ENCODE results near the gene IGIP. TPM values are rescaled to one million over a fixed set of nuclear protein-coding genes. Genes with fewer than 3 reads are reported as not detected.

Gene IGIP
- total RNA-seq, 1 experiment from 2014 or later: 1.7 TPM

DNA sequence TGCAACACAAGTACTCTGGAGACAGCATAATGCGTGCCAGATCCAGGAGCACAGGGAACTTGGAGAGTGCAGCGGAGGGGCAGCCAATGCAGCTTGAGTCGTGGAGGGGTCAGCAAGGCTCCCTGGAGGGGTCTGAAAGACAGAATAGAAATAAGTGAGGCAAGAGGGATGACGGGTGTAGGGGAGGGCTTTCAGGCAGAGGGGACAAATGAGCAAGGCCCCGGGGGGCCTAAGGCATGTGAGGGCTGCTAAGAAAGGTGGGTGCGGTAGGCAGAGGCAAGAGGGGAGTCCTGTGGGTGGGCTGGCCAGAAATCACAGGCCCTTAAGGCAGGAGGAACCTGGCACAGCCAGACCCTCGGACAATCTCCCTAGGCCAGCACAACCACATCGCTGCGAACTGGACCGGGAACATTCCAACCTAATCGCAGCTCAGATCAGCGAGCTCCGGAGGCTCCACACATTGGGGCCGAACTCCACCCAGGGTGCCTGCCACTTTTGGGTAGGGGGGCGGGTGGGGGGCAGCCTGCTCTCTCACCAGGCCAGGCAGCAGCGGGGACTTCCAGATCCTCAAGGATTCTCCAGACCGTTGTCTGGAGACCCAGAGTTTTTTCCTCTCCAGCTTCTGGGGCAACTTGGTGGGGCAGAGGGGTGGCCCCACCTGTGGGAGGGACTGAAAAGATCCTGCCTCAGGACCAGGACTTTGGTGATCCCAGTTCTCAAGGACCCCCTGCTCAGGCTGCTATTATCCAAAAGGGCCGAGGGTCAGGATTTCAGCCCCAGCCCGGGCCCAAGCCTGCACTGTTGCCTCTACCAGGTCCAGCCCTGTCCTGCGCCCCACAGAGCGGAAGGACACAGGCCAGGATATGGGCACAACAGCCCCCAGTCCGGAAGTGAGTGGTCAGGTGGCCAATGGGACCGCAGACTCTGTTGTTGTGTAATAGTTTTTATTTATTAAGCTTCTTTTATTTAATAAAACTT, 26.6 kb downstream of the IGIP start:
- POLR2A ChIA-PET: interaction anchor here (1.4 kb wide), 1 partner anchor 15 kb away, joined by 3 read pairs; no protein-coding TSS in a partner anchor
- no peak overlapping the region; the same call in 1 of the 2 replicates for H3K27ac Mint-ChIP-seq

DNA sequence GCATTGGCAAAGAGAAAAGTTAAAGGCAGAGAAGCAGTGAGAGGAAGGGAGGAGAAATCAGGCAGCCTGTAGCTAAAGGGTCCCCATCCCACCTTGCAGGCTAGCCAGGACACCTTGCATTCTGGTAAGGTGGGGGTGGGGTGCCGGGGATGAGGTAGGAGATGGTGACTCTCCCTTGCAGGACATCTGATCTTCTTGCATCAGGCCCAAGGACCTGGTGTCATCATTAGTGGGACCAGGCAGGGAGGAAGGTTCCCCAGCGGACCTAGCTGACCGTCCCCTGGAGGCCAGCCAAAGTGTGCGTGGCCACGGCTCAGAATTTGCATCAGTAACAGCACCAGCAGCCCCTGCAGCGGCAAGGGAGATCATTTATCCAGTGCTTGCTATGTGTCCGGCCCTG, 27.5 kb downstream of the IGIP start:
- Mint-ChIP-seq H3K36me3 (no peaks in the 10 kb centered on the region), H3K9me3 (no peaks in the 10 kb centered on the region), H3K27ac (no peak overlapping the region), H3K4me3 (peak overlapping the region; percentile 5; the same call in 1 of the 2 replicates), H3K4me1 (peaks cover 38% of the 10 kb centered on the region), H3K27me3 (ENCODE audit: low read depth) (peaks cover 19% of the 10 kb centered on the region)
- ATAC-seq (no peak), DNase-seq (ENCODE audit: low spot score) (no peak)
- POLR2A ChIA-PET: interaction anchor here (1.4 kb wide), 1 partner anchor 16 kb away, joined by 3 read pairs; no protein-coding TSS in a partner anchor
- CTCF ChIA-PET: interaction anchor here (0.5 to 8.7 kb wide), 17 partner anchors 9 to 366 kb away, joined by 3 to 92 read pairs (median 3); partner anchors contain the start of gene HBEGF
- TF ChIP-seq KAT7 (CRISPR knock-in tag; IDR thresholded peaks at IDR 0.05; ENCODE audit: borderline replicate concordance) (no peak), JUN (CRISPR knock-in tag; IDR thresholded peaks at IDR 0.05) (no peak), RORB (CRISPR knock-in tag; IDR thresholded peaks at IDR 0.05) (no peak), ESRRA (CRISPR knock-in tag; IDR thresholded peaks at IDR 0.05; ENCODE audit: borderline replicate concordance) (no peak), GRHL2 (CRISPR knock-in tag; IDR thresholded peaks at IDR 0.05; ENCODE audit: insufficient replicate concordance, severe bottlenecking) (no peak), NR2C2 (CRISPR knock-in tag; IDR thresholded peaks at IDR 0.05) (no peak), NFYB (CRISPR knock-in tag; conservative IDR thresholded peaks at IDR 0.05; ENCODE audit: low read depth) (no peak), ZNF671 (CRISPR knock-in tag; IDR thresholded peaks at IDR 0.05) (no peak), MXD4 (CRISPR knock-in tag; IDR thresholded peaks at IDR 0.05; ENCODE audit: borderline replicate concordance) (no peak), ZNF416 (CRISPR knock-in tag; IDR thresholded peaks at IDR 0.05) (no peak)
- TF ChIP-seq, protein P1, sequence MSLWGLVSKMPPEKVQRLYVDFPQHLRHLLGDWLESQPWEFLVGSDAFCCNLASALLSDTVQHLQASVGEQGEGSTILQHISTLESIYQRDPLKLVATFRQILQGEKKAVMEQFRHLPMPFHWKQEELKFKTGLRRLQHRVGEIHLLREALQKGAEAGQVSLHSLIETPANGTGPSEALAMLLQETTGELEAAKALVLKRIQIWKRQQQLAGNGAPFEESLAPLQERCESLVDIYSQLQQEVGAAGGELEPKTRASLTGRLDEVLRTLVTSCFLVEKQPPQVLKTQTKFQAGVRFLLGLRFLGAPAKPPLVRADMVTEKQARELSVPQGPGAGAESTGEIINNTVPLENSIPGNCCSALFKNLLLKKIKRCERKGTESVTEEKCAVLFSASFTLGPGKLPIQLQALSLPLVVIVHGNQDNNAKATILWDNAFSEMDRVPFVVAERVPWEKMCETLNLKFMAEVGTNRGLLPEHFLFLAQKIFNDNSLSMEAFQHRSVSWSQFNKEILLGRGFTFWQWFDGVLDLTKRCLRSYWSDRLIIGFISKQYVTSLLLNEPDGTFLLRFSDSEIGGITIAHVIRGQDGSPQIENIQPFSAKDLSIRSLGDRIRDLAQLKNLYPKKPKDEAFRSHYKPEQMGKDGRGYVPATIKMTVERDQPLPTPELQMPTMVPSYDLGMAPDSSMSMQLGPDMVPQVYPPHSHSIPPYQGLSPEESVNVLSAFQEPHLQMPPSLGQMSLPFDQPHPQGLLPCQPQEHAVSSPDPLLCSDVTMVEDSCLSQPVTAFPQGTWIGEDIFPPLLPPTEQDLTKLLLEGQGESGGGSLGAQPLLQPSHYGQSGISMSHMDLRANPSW (CRISPR knock-in tag; conservative IDR thresholded peaks at IDR 0.05; ENCODE audit: low read depth): no peak

More for the DNA sequence above, 26.6 kb downstream of the IGIP start:
- Mint-ChIP-seq H3K4me1 (peaks cover 38% of the 10 kb centered on the region), H3K27me3 (ENCODE audit: low read depth) (peaks cover 29% of the 10 kb centered on the region), H3K4me3 (no peak overlapping the region), H3K36me3 (no peaks in the 10 kb centered on the region), H3K9me3 (no peaks in the 10 kb centered on the region)
- ATAC-seq (no peak), DNase-seq (ENCODE audit: low spot score) (no peak)
- no peak for TF ChIP-seq SOX15 (CRISPR knock-in tag; IDR thresholded peaks at IDR 0.05)
- no peak for TF ChIP-seq TEAD1 (CRISPR knock-in tag; IDR thresholded peaks at IDR 0.05)
- no peak for TF ChIP-seq ETV6 (CRISPR knock-in tag; IDR thresholded peaks at IDR 0.05)
- no peak for TF ChIP-seq RELA (CRISPR knock-in tag; IDR thresholded peaks at IDR 0.05; ENCODE audit: borderline replicate concordance)
- TF ChIP-seq NFE2L1 (CRISPR knock-in tag; IDR thresholded peaks at IDR 0.05): no peak
- TF ChIP-seq IRF2 (CRISPR knock-in tag; IDR thresholded peaks at IDR 0.05; ENCODE audit: borderline replicate concordance, low read depth): no peak
- no peak for TF ChIP-seq ZNF121 (CRISPR knock-in tag; IDR thresholded peaks at IDR 0.05)
- TF ChIP-seq KAT7 (CRISPR knock-in tag; IDR thresholded peaks at IDR 0.05; ENCODE audit: borderline replicate concordance): no peak
- no peak for TF ChIP-seq CREB1 (CRISPR knock-in tag; IDR thresholded peaks at IDR 0.05)
- no peak for TF ChIP-seq ZNF423 (CRISPR knock-in tag; IDR thresholded peaks at IDR 0.05)
- TF ChIP-seq GTF2I (CRISPR knock-in tag; conservative IDR thresholded peaks at IDR 0.05): no peak
- TF ChIP-seq TCF7 (CRISPR knock-in tag; IDR thresholded peaks at IDR 0.05; ENCODE audit: low read depth): no peak
- no peak for TF ChIP-seq NR3C1 (CRISPR knock-in tag; conservative IDR thresholded peaks at IDR 0.05; ENCODE audit: low read depth)
- TF ChIP-seq, protein P2, sequence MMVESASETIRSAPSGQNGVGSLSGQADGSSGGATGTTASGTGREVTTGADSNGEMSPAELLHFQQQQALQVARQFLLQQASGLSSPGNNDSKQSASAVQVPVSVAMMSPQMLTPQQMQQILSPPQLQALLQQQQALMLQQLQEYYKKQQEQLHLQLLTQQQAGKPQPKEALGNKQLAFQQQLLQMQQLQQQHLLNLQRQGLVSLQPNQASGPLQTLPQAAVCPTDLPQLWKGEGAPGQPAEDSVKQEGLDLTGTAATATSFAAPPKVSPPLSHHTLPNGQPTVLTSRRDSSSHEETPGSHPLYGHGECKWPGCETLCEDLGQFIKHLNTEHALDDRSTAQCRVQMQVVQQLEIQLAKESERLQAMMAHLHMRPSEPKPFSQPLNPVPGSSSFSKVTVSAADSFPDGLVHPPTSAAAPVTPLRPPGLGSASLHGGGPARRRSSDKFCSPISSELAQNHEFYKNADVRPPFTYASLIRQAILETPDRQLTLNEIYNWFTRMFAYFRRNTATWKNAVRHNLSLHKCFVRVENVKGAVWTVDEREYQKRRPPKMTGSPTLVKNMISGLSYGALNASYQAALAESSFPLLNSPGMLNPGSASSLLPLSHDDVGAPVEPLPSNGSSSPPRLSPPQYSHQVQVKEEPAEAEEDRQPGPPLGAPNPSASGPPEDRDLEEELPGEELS (CRISPR knock-in tag; IDR thresholded peaks at IDR 0.05): no peak
- TF ChIP-seq, protein P1 (CRISPR knock-in tag; conservative IDR thresholded peaks at IDR 0.05; ENCODE audit: low read depth): no peak
- TF ChIP-seq, protein P3, sequence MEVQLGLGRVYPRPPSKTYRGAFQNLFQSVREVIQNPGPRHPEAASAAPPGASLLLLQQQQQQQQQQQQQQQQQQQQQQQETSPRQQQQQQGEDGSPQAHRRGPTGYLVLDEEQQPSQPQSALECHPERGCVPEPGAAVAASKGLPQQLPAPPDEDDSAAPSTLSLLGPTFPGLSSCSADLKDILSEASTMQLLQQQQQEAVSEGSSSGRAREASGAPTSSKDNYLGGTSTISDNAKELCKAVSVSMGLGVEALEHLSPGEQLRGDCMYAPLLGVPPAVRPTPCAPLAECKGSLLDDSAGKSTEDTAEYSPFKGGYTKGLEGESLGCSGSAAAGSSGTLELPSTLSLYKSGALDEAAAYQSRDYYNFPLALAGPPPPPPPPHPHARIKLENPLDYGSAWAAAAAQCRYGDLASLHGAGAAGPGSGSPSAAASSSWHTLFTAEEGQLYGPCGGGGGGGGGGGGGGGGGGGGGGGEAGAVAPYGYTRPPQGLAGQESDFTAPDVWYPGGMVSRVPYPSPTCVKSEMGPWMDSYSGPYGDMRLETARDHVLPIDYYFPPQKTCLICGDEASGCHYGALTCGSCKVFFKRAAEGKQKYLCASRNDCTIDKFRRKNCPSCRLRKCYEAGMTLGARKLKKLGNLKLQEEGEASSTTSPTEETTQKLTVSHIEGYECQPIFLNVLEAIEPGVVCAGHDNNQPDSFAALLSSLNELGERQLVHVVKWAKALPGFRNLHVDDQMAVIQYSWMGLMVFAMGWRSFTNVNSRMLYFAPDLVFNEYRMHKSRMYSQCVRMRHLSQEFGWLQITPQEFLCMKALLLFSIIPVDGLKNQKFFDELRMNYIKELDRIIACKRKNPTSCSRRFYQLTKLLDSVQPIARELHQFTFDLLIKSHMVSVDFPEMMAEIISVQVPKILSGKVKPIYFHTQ (CRISPR knock-in tag; IDR thresholded peaks at IDR 0.05): no peak
- TF ChIP-seq, protein P4, sequence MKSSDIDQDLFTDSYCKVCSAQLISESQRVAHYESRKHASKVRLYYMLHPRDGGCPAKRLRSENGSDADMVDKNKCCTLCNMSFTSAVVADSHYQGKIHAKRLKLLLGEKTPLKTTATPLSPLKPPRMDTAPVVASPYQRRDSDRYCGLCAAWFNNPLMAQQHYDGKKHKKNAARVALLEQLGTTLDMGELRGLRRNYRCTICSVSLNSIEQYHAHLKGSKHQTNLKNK (CRISPR knock-in tag; IDR thresholded peaks at IDR 0.05): no peak
- no peak for TF ChIP-seq RORB (CRISPR knock-in tag; IDR thresholded peaks at IDR 0.05)
- no peak for TF ChIP-seq ELF4 (CRISPR knock-in tag; IDR thresholded peaks at IDR 0.05; ENCODE audit: low read depth)
- CTCF ChIA-PET: interaction anchor here (0.5 to 8.7 kb wide), 10 partner anchors 8 to 442 kb away, joined by 3 to 92 read pairs (median 4); no protein-coding TSS in a partner anchor

Data from WTC11 (cell line).